Pancreas (tissue), 10 donors: Measurements from ENCODE around the gene RREB1. TPM values are rescaled to one million over a fixed set of nuclear protein-coding genes. Genes with fewer than 3 reads are reported as not detected.

Experiments
- ATAC-seq, 4 donors: fragments of 200-7000 bp; cut with Tn5 transposase; one replicate each; pipeline versions ENCODE4 v1.8.0 to v1.9.1; 2020; ENCODE audit warnings: mild to moderate bottlenecking in 4 of 4, moderate library complexity in 4 of 4
- DNase-seq, 6 donors: peaks; one replicate each; pipeline ENCODE4 v3.0.0-alpha.2; 2020
- FAIRE-seq: peaks from 2 replicates; lab custom pipeline; 2012; peaks lifted over from hg19 to GRCh38; lab: Jason Lieb, UNC
- H3K27ac ChIP-seq, 4 donors: fragments of 200-600 bp; sonication (generic); 1 replicate in 3 of 4; 2 replicates in 1 of 4; pipeline versions ENCODE4 v1.5.0 to v1.8.0; 2020
- H3K27me3 ChIP-seq, 4 donors: fragments of 200-600 bp; one replicate each; pipeline ENCODE4 v1.8.0; 2021
- H3K36me3 ChIP-seq, 3 donors: fragments of 200-600 bp; sonication (generic) in 1 of 3; one replicate each; pipeline versions ENCODE4 v1.5.0 to v1.8.0; 2020 to 2021
- H3K4me1 ChIP-seq, 3 donors: fragments of 200-600 bp; one replicate each; pipeline ENCODE4 v1.8.0; 2021
- H3K4me3 ChIP-seq, 4 donors: fragments of 200-600 bp; sonication (generic) in 2 of 4; one replicate each; pipeline versions ENCODE4 v1.5.0 to v1.8.0; 2020 to 2021
- H3K9me3 ChIP-seq, 4 donors: fragments of 200-600 bp; one replicate each; pipeline ENCODE4 v1.8.0; 2021
- CTCF ChIP-seq, 4 donors: fragments of 200-600 bp; sonication (generic) in 3 of 4; IDR thresholded peaks; one replicate each; pipeline versions ENCODE4 v1.5.0 to v1.8.0; 2021; ENCODE audit warnings: antibody characterized with exemption in 4 of 4
- WGBS, 2 donors: extraction: QIAGEN DNeasy Blood & Tissue Kit; methylation state at CpG; one replicate each; pipeline ENCODE4 v1.1.7; 2013; 5-methylcytosine and 5-hydroxymethylcytosine counted together
- intact Hi-C, 3 donors: fragments of 100-400 bp; cut with DNase I; formaldehyde crosslinking; loops; one replicate each; pipeline versions ENCODE4 v1.11.1 to v1.14.2; 2022
- polyA plus RNA-seq, 2 donors: library from polyadenylated mRNA; stranded (reverse); fragments of 200-250 nt; gene quantifications; one replicate each; pipeline ENCODE4 v1.2.3, GENCODE V29; 2013
- total RNA-seq, 6 donors: library from RNA; stranded (reverse); fragmentation: NEBNext Ultra II Directional in 4 of 6; extraction: Animal tissue kit (Norgen Biotek cat#: 25700) in 4 of 6; gene quantifications; one replicate each; pipeline versions ENCODE4 v1.2.1 to v1.2.4, GENCODE V29; 2021 to 2023
- donor health status: healthy with polysubstance abuse.
- donor health status: DM: no; HTN: no; CAD: no; lungs with moderate emphysema.
- donor health status: DM: no; HTN: no; CAD: no.
- donor health status: control.
- donor health status: control.
- donor health status: Bipolar disorder and iron deficiency.
- donor health status: DM: yes; HTN: yes; CAD: no.
- donor health status: DM: no; HTN: no; CAD: no.
- donor health status: DM: no; HTN: no; CAD: no.
- donor health status: DM: yes; HTN: yes; CAD: no.

RREB1 gene
- total and polyA plus RNA-seq, 8 donors = 8.9 to 45.3 (median 29.1) TPM

GRCh38 chr6:7132398-7133035, 24.8 kb downstream of the RREB1 start:
- ATAC-seq (no peak), FAIRE-seq (no peak), DNase-seq (no peak)
- Histone ChIP-seq H3K4me3 (no peak overlapping the region), H3K27ac (no peak overlapping the region), H3K4me1 (peaks cover 21 to 48% (median 43%) of the 10 kb centered on the region in 3 donors), H3K27me3 (no peaks in the 10 kb centered on the region), H3K9me3 (no peaks in the 10 kb centered on the region), H3K36me3 (no peaks in the 10 kb centered on the region)
- intact Hi-C loops = no loop called here
- 88% methylated on average over 8 of the region's 8 CpGs for WGBS, 2 donors
- TF ChIP-seq CTCF (IDR thresholded peaks at IDR 0.05) = no peak

- Histone ChIP-seq H3K27ac (peak overlapping the region in 1 of 4 donors; percentile 41), H3K27me3 (no peaks in the 10 kb centered on the region), H3K9me3 (no peaks in the 10 kb centered on the region), H3K4me3 (no peak overlapping the region), H3K4me1 (peaks cover 32 to 53% (median 48%) of the 10 kb centered on the region in 3 donors), H3K36me3 (no peaks in the 10 kb centered on the region)
- DNase-seq (no peak), ATAC-seq (no peak), FAIRE-seq (no peak)
- no peak for TF ChIP-seq CTCF (IDR thresholded peaks at IDR 0.05)
- 67 to 74% methylated on average over 4 of the region's 4 CpGs for WGBS, 2 donors
- intact Hi-C loops = loop anchor here in 1 of 3 donors (5.0 kb wide), 1 partner anchor 213 kb away; no protein-coding TSS in a partner anchor
Measured at GRCh38 chr6:7134999-7135745, 27.4 kb downstream of the RREB1 start.

GRCh38 chr6:7135755-7136154, 28.0 kb downstream of the RREB1 start:
- intact Hi-C loops = loop anchor here in 1 of 3 donors (5.0 kb wide), 1 partner anchor 213 kb away; no protein-coding TSS in a partner anchor
- TF ChIP-seq CTCF (IDR thresholded peaks at IDR 0.05) = no peak
- H3K4me3 ChIP-seq = no peak overlapping the region
- H3K9me3 ChIP-seq = no peaks in the 10 kb centered on the region
- no peaks in the 10 kb centered on the region for H3K27me3 ChIP-seq
- ATAC-seq = no peak
- no peak for DNase-seq
- H3K27ac ChIP-seq = peak overlapping the region in 1 of 4 donors; percentile 41
- FAIRE-seq = no peak
- H3K36me3 ChIP-seq = no peaks in the 10 kb centered on the region
- H3K4me1 ChIP-seq = peaks cover 34 to 55% (median 51%) of the 10 kb centered on the region in 3 donors

- intact Hi-C loops = loop anchor here in 1 of 3 donors (5.0 kb wide), 1 partner anchor 215 kb away; no protein-coding TSS in a partner anchor
- ATAC-seq (no peak), FAIRE-seq (no peak), DNase-seq (peak in 1 of 6 donors; percentile 28)
- Histone ChIP-seq H3K4me1 (peaks cover 40 to 59% (median 51%) of the 10 kb centered on the region in 3 donors), H3K36me3 (no peaks in the 10 kb centered on the region), H3K27me3 (no peaks in the 10 kb centered on the region), H3K27ac (peak overlapping the region; percentile 13 to 98 (median 70)), H3K4me3 (no peak overlapping the region), H3K9me3 (no peaks in the 10 kb centered on the region)
- whole genome bisulfite sequencing, 2 donors = 77 to 86% methylated on average over 8 of the region's 8 CpGs
- TF ChIP-seq CTCF (IDR thresholded peaks at IDR 0.05) = no peak
Measured at GRCh38 chr6:7136859-7137334, 29.1 kb downstream of the RREB1 start.
